ENCODE results near the gene PLCH2. TPM values are rescaled to one million over a fixed set of nuclear protein-coding genes. Genes with fewer than 3 reads are reported as not detected.
"Not testable (repeated sequence)": the region's sequence is repeated elsewhere in the genome, so short reads cannot be mapped to it uniquely, and the experiment has no call there.

PLCH2 gene
- total RNA-seq, 2 experiments from 2014 or later: 1.4 to 2.2 TPM

GRCh38 chr1:2455757-2456156 lies 20.3 kb upstream of the PLCH2 start:
- Histone ChIP-seq H3K9me3 (ENCODE audit: low read length) (no peaks in the 10 kb centered on the region), H3K27ac (ENCODE audit: low read depth, low read length, poor library complexity, severe bottlenecking) (no peak overlapping the region), H4K20me1 (ENCODE audit: insufficient read depth, low read length) (no peaks in the 10 kb centered on the region), H3K4me3 (ENCODE audit: low read depth, low read length, poor library complexity, severe bottlenecking) (no peak overlapping the region), H3K4me2 (ENCODE audit: low read length) (no peak overlapping the region), H3K4me1 (ENCODE audit: insufficient read depth, low read length, poor library complexity, severe bottlenecking) (no peaks in the 10 kb centered on the region), H3K79me2 (ENCODE audit: insufficient read depth, low read depth, low read length) (no peaks in the 10 kb centered on the region), H3K9me2 (ENCODE audit: insufficient read depth, low read length) (no peaks in the 10 kb centered on the region), H2AFZ (ENCODE audit: low read length) (no peak overlapping the region), H3K36me3 (ENCODE audit: insufficient read depth, low read length) (no peaks in the 10 kb centered on the region)
- TF ChIP-seq, protein P1, sequence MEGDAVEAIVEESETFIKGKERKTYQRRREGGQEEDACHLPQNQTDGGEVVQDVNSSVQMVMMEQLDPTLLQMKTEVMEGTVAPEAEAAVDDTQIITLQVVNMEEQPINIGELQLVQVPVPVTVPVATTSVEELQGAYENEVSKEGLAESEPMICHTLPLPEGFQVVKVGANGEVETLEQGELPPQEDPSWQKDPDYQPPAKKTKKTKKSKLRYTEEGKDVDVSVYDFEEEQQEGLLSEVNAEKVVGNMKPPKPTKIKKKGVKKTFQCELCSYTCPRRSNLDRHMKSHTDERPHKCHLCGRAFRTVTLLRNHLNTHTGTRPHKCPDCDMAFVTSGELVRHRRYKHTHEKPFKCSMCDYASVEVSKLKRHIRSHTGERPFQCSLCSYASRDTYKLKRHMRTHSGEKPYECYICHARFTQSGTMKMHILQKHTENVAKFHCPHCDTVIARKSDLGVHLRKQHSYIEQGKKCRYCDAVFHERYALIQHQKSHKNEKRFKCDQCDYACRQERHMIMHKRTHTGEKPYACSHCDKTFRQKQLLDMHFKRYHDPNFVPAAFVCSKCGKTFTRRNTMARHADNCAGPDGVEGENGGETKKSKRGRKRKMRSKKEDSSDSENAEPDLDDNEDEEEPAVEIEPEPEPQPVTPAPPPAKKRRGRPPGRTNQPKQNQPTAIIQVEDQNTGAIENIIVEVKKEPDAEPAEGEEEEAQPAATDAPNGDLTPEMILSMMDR (conservative IDR thresholded peaks at IDR 0.05; ENCODE audit: low read length): no peak
- TF ChIP-seq EZH2phosphoT487 (IDR thresholded peaks at IDR 0.05; ENCODE audit: borderline replicate concordance, low read depth, low read length): no peak
- DNase-seq (ENCODE audit: low spot score): no peak
- BruUV-seq (replicated peaks): no TSS peak
- POLR2A ChIA-PET: interaction anchor here (0.5 kb wide), 1 partner anchor 776 kb away, joined by 3 read pairs; no protein-coding TSS in a partner anchor
- intact Hi-C loops (cut with micrococcal nuclease; ENCODE audit: unreplicated experiment): no loop called here
- CTCF ChIA-PET (ENCODE audit: unreplicated experiment): interaction anchor here (1.0 kb wide), 1 partner anchor 88 kb away, joined by 3 read pairs; no protein-coding TSS in a partner anchor

- intact Hi-C loops (cut with micrococcal nuclease; ENCODE audit: unreplicated experiment): no loop called here
- H3K9me3 ChIP-seq (ENCODE audit: low read length): no peaks in the 10 kb centered on the region
- TF ChIP-seq, protein P1 (conservative IDR thresholded peaks at IDR 0.05; ENCODE audit: low read length): no peak
- TF ChIP-seq EZH2phosphoT487 (IDR thresholded peaks at IDR 0.05; ENCODE audit: borderline replicate concordance, low read depth, low read length): no peak
- no peaks in the 10 kb centered on the region for H3K4me1 ChIP-seq (ENCODE audit: insufficient read depth, low read length, poor library complexity, severe bottlenecking)
- ChIA-PET CTCF (ENCODE audit: unreplicated experiment) (no interaction called here), POLR2A (no interaction called here)
- H3K27ac ChIP-seq (ENCODE audit: low read depth, low read length, poor library complexity, severe bottlenecking): no peak overlapping the region
- H3K4me2 ChIP-seq (ENCODE audit: low read length): no peak overlapping the region
- no peaks in the 10 kb centered on the region for H4K20me1 ChIP-seq (ENCODE audit: insufficient read depth, low read length)
- no peaks in the 10 kb centered on the region for H3K79me2 ChIP-seq (ENCODE audit: insufficient read depth, low read depth, low read length)
- H3K9me2 ChIP-seq (ENCODE audit: insufficient read depth, low read length): no peaks in the 10 kb centered on the region
- no peak for DNase-seq (ENCODE audit: low spot score)
- H3K4me3 ChIP-seq (ENCODE audit: low read depth, low read length, poor library complexity, severe bottlenecking): no peak overlapping the region
- H3K36me3 ChIP-seq (ENCODE audit: insufficient read depth, low read length): no peaks in the 10 kb centered on the region
- no TSS peak for BruUV-seq (replicated peaks)
- no peak overlapping the region for H2AFZ ChIP-seq (ENCODE audit: low read length)
Measured at GRCh38 chr1:2457444-2457843, 18.6 kb upstream of the PLCH2 start.

- Histone ChIP-seq H4K20me1 (ENCODE audit: insufficient read depth, low read length) (no peaks in the 10 kb centered on the region), H3K27ac (ENCODE audit: low read depth, low read length, poor library complexity, severe bottlenecking) (no peak overlapping the region), H3K36me3 (ENCODE audit: insufficient read depth, low read length) (no peaks in the 10 kb centered on the region), H2AFZ (ENCODE audit: low read length) (no peak overlapping the region), H3K4me2 (ENCODE audit: low read length) (no peak overlapping the region), H3K9me2 (ENCODE audit: insufficient read depth, low read length) (no peaks in the 10 kb centered on the region), H3K4me3 (ENCODE audit: low read depth, low read length, poor library complexity, severe bottlenecking) (no peak overlapping the region), H3K4me1 (ENCODE audit: insufficient read depth, low read length, poor library complexity, severe bottlenecking) (no peaks in the 10 kb centered on the region), H3K79me2 (ENCODE audit: insufficient read depth, low read depth, low read length) (no peaks in the 10 kb centered on the region), H3K9me3 (ENCODE audit: low read length) (no peaks in the 10 kb centered on the region)
- ChIA-PET POLR2A (no interaction called here), CTCF (ENCODE audit: unreplicated experiment) (no interaction called here)
- BruUV-seq (replicated peaks): no TSS peak
- TF ChIP-seq, protein P1 (conservative IDR thresholded peaks at IDR 0.05; ENCODE audit: low read length): no peak
- no peak for TF ChIP-seq EZH2phosphoT487 (IDR thresholded peaks at IDR 0.05; ENCODE audit: borderline replicate concordance, low read depth, low read length)
- intact Hi-C loops (cut with micrococcal nuclease; ENCODE audit: unreplicated experiment): no loop called here
- no peak for DNase-seq (ENCODE audit: low spot score)
Measured at GRCh38 chr1:2458687-2459086, 17.4 kb upstream of the PLCH2 start.

GRCh38 chr1:2459102-2459753 lies 16.9 kb upstream of the PLCH2 start:
- POLR2A ChIA-PET; H3K27ac ChIP-seq (ENCODE audit: low read depth, low read length, poor library complexity, severe bottlenecking); H3K4me3 ChIP-seq (ENCODE audit: low read depth, low read length, poor library complexity, severe bottlenecking); DNase-seq (ENCODE audit: low spot score); H3K9me2 ChIP-seq (ENCODE audit: insufficient read depth, low read length); BruUV-seq (replicated peaks); H3K79me2 ChIP-seq (ENCODE audit: insufficient read depth, low read depth, low read length); H3K4me1 ChIP-seq (ENCODE audit: insufficient read depth, low read length, poor library complexity, severe bottlenecking); H4K20me1 ChIP-seq (ENCODE audit: insufficient read depth, low read length); CTCF ChIA-PET (ENCODE audit: unreplicated experiment); intact Hi-C loops (cut with micrococcal nuclease; ENCODE audit: unreplicated experiment); H3K36me3 ChIP-seq (ENCODE audit: insufficient read depth, low read length); H2AFZ ChIP-seq (ENCODE audit: low read length); H3K4me2 ChIP-seq (ENCODE audit: low read length); H3K9me3 ChIP-seq (ENCODE audit: low read length): not testable (repeated sequence)
